NCI-H1417 (cell line): ENCODE measurements around the gene DDX47.

Experiments used
- DNase-seq, 3 experiments: peaks; one replicate each; lab custom pipeline; 2025; lab: John Stamatoyannopoulos, UW

DDX47 gene

DNA sequence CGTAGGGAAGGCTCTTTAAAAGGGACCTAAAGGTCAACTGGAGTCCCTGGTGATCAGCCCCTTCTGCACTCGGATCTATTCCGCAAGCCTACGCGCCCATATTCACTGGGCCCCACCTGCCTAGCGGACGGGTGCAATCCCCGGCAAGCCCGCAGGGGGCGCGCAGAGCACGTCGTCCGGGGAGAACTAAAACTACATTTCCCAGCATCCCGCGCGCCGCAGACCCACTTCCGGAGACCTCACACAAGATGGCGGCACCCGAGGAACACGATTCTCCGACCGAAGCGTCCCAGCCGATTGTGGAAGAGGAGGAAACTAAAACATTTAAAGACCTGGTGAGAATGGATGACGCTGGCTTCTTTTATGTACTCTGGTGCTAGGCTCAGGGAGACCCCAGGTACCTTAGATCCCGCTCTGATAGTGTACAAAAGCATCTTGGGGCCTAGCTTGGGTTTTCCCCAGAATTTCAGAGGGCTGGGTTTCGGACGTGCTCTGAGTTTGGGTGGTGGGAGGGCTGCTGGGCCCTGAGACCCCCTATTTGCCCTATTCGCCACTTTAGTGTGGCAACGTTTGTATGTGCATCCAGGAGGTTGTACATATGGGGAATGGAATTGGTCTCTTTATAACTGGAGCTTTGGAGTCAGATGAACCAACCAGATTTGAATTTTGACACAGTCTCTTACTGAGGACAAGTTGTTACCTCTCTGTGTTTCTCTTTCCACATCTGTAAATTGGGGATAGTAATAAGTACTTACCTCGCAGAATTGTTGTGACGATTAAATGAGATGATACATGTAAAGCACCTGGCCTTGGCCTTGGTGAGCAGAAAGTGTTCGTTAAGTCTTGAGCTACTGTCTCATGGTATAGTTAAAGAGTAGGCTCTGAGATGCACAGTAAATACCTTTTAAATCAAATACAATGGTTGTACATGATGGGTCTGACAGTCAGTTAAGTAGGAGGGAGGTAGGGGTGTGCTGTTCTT lies at the start of gene DDX47:
DDX47 (plus strand) TSS at position 227 of the 982 bp plus-strand sequence; CDS start at position 249, 22 bp downstream.
- DNase-seq = peak; percentile 93 to 96 (median 95)

- no peak for DNase-seq
These were observed 48.3 kb upstream of the DDX47 start for GRCh38 chr12:12764824-12765223.

DNA sequence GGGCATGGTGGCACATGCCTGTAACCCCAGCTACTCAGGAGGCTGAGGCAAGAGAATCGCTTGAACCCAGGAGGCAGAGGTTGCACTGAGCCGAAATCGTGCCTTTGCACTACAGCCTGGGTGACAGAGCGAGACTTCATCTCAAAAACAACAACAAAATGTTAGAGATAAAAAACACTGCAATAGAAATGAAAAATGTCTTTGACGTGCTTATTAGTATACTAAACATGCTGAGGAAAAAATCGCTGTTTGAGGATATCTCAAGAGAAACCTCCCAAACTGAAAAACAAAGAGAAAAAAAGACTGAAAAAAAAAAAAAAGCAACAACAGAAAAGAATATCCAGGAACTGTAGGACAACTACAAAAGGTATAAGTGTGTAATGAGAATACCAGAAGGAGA lies 42.9 kb upstream of the DDX47 start:
- no peak for DNase-seq

- DNase-seq = no peak
These were observed 38.4 kb upstream of the DDX47 start for GRCh38 chr12:12774791-12775190.

- peak; percentile 58 to 86 (median 61) for DNase-seq
These were observed 36.9 kb upstream of the DDX47 start for GRCh38 chr12:12776261-12776660.

GRCh38 chr12:12777092-12777491 lies 36.1 kb upstream of the DDX47 start:
- DNase-seq = peak in 1 of 3 experiments; percentile 41

DNA sequence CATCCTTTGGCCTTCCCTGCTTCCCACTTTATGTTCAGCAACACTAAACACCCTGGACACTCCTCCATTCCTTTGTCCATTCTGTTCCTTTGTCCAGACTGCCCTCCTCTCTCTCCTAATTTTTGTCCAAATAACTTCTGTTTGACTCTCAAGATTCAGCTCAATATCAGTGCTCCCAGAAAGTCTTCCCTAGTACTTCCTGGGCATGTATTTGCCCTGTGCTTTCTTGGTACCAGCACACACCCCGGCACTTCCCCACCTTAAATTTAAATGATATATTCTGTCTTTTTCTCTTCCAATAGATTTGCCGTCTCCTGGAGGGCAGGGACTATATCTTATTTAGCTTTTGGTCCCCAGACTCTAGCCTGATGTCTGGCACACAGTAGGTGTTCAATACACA lies 34.1 kb upstream of the DDX47 start:
- no peak for DNase-seq

GRCh38 chr12:12779529-12779928 lies 33.6 kb upstream of the DDX47 start:
- DNase-seq = peak; percentile 46 to 97 (median 69)

GRCh38 chr12:12784116-12784515 lies 29.0 kb upstream of the DDX47 start:
- DNase-seq = no peak

DNA sequence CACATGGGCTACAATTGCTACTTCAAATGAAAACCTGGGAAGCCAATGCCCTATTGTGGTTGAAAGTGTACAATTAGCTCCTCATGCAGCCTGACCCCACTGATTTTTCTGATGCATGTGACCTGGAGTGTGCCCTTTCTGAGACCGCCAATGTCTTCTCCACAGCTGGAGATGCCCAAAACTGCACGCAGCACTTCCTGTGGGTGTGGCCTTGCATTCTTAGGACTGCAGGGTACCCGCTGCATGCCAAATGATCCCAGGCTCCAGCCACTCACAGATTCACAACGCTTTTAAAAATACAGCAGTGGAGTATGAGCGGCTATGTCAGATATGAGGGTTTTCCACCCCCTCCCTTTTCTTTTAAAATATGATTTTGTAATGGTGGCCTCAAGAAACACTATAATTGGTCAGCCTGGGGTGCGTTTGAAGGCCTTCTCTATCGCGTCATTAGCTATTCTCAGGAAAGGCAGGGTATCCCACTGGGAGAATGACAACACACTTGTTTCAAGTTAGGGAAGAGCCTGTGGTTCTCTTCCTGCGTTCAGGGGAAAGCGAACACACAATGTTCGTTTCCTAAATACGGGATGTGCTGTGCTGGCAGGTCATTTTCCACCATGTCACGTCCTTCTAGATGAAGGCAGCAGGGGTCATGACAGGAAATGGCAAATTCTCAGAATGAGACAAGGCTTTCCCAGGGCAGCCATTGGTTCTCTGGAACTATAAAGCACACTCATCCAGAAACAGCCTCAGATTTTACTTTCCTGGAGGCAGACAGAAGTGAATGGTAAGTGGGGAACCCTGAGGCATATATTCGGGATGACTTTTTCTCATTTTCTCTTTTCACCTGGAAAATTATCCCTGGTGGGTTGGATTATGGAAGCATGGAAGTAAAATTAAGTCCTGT lies 28.0 kb upstream of the DDX47 start, which contains the start of gene APOLD1:
APOLD1 (plus strand) TSS at position 749 of the 904 bp plus-strand sequence; CDS start at position 782, 33 bp downstream.
- peak in 1 of 3 experiments; percentile 29 for DNase-seq

DNA sequence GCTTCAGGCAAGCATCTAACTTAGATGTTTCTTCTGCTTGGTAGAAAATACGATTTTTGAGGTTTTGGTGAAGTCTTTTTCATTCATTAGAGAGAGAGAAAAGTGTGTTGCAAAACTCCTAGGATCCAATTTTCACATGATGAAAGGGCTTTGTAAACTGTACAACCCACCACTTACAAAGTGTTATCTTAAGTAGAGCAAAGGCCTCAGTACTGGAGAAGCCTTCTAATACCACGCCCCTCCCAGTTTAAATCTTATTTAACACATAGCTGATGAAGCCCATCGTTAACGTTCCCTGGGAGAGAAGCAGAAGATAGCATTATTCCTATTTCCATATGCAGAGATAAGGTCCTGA lies 26.8 kb upstream of the DDX47 start:
- no peak for DNase-seq

GRCh38 chr12:12786706-12787601 lies 26.2 kb upstream of the DDX47 start:
- DNase-seq = peak; percentile 78 to 90 (median 89)

GRCh38 chr12:12788131-12788530 lies 25.0 kb upstream of the DDX47 start:
- DNase-seq = no peak

GRCh38 chr12:12788675-12789368 lies 24.3 kb upstream of the DDX47 start:
- DNase-seq = peak; percentile 59 to 90 (median 76)

DNA sequence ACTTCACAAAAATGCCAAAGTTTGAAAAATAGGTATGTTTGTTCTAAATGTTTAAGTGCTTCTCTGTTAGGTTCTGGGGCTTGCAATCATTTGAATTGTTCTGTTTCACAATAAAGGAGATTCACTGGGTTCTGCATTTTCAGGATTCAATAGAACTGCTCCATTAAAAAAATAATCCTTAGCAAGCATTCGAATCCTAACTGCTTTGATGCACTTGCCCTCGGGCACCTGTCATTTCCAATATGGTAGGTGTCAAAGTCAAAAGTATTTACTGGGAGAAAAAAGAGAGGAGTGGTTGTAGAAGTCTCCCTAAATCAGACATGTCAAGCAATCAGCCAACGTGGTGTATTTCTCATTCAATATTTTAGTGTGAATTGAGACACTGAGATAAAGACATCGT lies 22.2 kb upstream of the DDX47 start:
- no peak for DNase-seq

DNA sequence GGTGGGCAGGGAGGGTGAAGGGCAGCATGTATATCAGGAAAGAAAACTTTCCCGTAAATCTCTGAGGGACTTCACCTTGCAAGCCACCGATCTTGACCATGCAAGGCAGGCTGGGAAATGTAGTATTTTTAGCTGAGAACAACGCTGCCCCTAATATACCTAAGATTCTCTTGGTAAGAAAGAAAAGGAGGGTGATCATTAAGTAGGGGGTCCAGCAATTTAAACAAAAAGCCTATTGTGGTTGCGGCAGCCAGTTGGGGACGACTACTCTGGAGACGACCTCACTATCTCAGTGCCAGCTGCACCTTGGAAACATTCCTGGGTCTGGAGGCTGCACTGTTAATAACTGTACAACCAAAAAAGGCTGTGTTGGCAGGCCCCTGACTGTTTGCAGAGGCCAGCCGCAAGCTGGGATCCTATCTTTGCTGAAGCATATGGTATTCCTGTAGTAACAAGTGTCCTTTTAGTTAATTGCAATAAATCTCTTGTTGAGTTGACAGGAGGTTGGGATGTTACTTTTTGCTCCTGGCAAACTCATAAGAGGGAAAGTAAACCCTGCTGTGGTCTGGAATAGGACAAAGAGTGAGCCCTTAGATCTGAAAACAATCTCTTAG lies 21.3 kb upstream of the DDX47 start:
- peak; percentile 22 to 78 (median 77) for DNase-seq

- no peak for DNase-seq
These were observed 20.7 kb upstream of the DDX47 start for GRCh38 chr12:12792421-12792820.

- no peak for DNase-seq
These were observed 18.5 kb upstream of the DDX47 start for GRCh38 chr12:12794686-12795085.

GRCh38 chr12:12796171-12796570 lies 17.0 kb upstream of the DDX47 start:
- DNase-seq = no peak
